Activated effector memory CD4-positive, alpha-beta T cell treated with Interleukin-2 at 50 U/mL for 16 hours (primary cell): Measurements from ENCODE around the gene ATL3.
"Not testable (repeated sequence)": the region's sequence is repeated elsewhere in the genome, so short reads cannot be mapped to it uniquely, and the experiment has no call there.

Experiments
- DNase-seq: peaks from one replicate; pipeline ENCODE4 v3.0.0-alpha.2; 2020

The ATL3 gene

GRCh38 chr11:63581224-63581623, 90.0 kb downstream of the ATL3 start:
- not testable (repeated sequence) for DNase-seq

DNA sequence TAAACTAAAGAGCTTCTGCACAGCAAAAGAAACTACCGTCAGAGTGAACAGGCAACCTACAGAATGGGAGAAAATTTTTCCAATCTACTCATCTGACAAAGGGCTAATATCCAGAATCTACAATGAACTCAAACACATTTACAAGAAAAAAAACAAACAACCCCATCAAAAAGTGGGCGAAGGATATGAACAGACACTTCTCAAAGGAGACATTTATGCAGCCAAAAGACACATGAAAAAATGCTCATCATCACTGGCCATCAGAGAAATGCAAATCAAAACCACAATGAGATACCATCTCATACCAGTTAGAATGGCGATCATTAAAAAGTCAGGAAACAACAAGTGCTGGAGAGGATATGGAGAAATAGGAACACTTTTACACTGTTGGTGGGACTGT, 92.3 kb downstream of the ATL3 start:
- not testable (repeated sequence) for DNase-seq

DNA sequence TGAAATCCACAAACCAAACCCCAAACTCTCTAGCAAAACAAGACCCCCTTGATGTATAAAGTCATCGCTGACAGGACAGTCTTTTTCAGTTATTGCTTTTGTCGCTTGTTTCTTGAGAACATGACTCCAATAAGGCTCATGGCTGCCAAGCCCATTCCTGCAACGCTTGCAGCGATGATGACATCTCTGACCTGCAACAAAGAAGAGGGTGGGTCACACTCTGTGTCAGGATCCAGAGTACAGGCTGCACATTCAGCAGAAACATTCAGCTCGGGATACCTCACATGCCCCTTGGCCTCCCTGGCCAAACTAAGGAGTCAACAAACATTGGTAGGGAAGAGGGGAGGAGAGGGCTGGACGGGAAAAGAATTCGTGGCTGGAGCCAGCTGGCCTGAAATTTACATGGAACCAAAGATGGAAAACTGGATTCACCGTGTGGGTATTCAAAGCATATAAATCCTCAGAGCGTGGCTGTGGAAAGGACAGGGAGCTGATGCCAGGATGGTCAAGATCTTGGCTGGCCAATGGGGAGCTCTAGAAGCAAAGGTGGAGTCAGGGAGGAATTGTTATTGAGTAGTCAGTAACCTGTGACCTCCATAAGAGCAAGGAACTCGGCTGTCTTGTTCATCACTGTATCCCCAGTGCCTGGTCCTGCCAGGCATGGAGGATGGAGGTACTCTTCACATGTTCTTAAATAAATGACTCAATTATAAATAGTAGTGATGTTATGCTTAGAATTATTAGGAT, 96.1 kb downstream of the ATL3 start:
- no peak for DNase-seq
